Epidermal melanocyte (primary cell): ENCODE measurements around the gene DNAH17.

Experiments
- DNase-seq: peaks from one replicate; pipeline ENCODE4 v3.0.0; 2011; ENCODE audit warnings: low spot score; ENCODE audit not compliant: insufficient read length

Gene DNAH17

GRCh38 chr17:78418326-78419026 is 158.7 kb downstream of the DNAH17 start:
- DNase-seq: no peak

GRCh38 chr17:78417531-78417909 is 159.7 kb downstream of the DNAH17 start:
- DNase-seq: no peak

- DNase-seq: no peak
These were observed 160.2 kb downstream of the DNAH17 start for GRCh38 chr17:78416791-78417530.

GRCh38 chr17:78415821-78416711 is 161.1 kb downstream of the DNAH17 start:
- no peak for DNase-seq

GRCh38 chr17:78414178-78415162 is 162.7 kb downstream of the DNAH17 start:
- DNase-seq: no peak

- no peak for DNase-seq
These were observed 164.8 kb downstream of the DNAH17 start for GRCh38 chr17:78412403-78412802.

GRCh38 chr17:78411241-78411857 is 165.8 kb downstream of the DNAH17 start:
- DNase-seq: no peak

- no peak for DNase-seq
These were observed 167.8 kb downstream of the DNAH17 start for GRCh38 chr17:78409191-78409928.

- no peak for DNase-seq
These were observed 168.6 kb downstream of the DNAH17 start for GRCh38 chr17:78408476-78409050.

GRCh38 chr17:78407387-78408000 is 169.7 kb downstream of the DNAH17 start:
- no peak for DNase-seq

- DNase-seq: no peak
These were observed 170.3 kb downstream of the DNAH17 start for GRCh38 chr17:78406920-78407319.

GRCh38 chr17:78406396-78406795 is 170.8 kb downstream of the DNAH17 start:
- DNase-seq: no peak

- DNase-seq: no peak
These were observed 173.4 kb downstream of the DNAH17 start for GRCh38 chr17:78403822-78404221.

- DNase-seq: no peak
These were observed 175.3 kb downstream of the DNAH17 start for GRCh38 chr17:78401891-78402290.

GRCh38 chr17:78401246-78401645 is 175.9 kb downstream of the DNAH17 start:
- DNase-seq: no peak

- DNase-seq: no peak
These were observed 176.5 kb downstream of the DNAH17 start for GRCh38 chr17:78400581-78401240.

GRCh38 chr17:78399693-78400144 is 177.5 kb downstream of the DNAH17 start:
- DNase-seq: no peak

GRCh38 chr17:78399028-78399692 is 178.0 kb downstream of the DNAH17 start:
- no peak for DNase-seq
